Suprapubic skin (tissue), 4 donors: Measurements from ENCODE around the gene PMF1.

ENCODE experiments used
- CTCF ChIP-seq, 2 donors: fragments of 200-600 bp in 1 of 2; fragments of 450-650 bp in 1 of 2; sonication (generic) in 1 of 2; IDR thresholded peaks; one replicate each; pipeline ENCODE4 v1.5.1; 2016 to 2019; ENCODE audit warnings: antibody characterized with exemption in 2 of 2, mild to moderate bottlenecking in 1 of 2, moderate library complexity in 1 of 2
- EP300 ChIP-seq: sonication (generic); formaldehyde crosslinking; IDR thresholded peaks from one replicate; pipeline ENCODE4 v1.6.1; 2017; ENCODE audit warnings: antibody characterized with exemption
- POLR2A ChIP-seq, 2 donors: fragments of 450-650 bp; IDR thresholded peaks; one replicate each; pipeline ENCODE4 v1.6.1; 2017; ENCODE audit warnings: antibody characterized with exemption in 2 of 2, mild to moderate bottlenecking in 2 of 2, moderate library complexity in 2 of 2
- POLR2AphosphoS5 ChIP-seq, 3 donors: sonication (generic); formaldehyde crosslinking; IDR thresholded peaks; one replicate each; pipeline ENCODE4 v1.6.1; 2017; ENCODE audit warnings: antibody characterized with exemption in 3 of 3

GRCh38 chr1:156165083-156165482 is 47.7 kb upstream of the PMF1 start:
- TF ChIP-seq CTCF (IDR thresholded peaks at IDR 0.05) (no peak), POLR2A (IDR thresholded peaks at IDR 0.05) (no peak), POLR2AphosphoS5 (IDR thresholded peaks at IDR 0.05) (no peak), EP300 (no peak)
